OCI-LY7 (cell line): ENCODE data around the gene XIAP. TPM values are rescaled to one million over a fixed set of nuclear protein-coding genes. Genes with fewer than 3 reads are reported as not detected.
A peak's percentile ranks its signal among the peaks of the same experiment; 100 is the strongest.

Source experiments
- BruUV-seq: library from RNA; stranded (reverse); fragments of 400-500 nt; replicated peaks from 2 replicates; lab custom pipeline; 2021; lab: Mats Ljungman, UMichigan
- CTCF ChIA-PET: fragments of 300-600 bp; sonication (Branson Sonifier 250); formaldehyde crosslinking; loops from one replicate; lab custom pipeline; 2022; ENCODE audit warnings: antibody characterized with exemption; ENCODE audit not compliant: unreplicated experiment; lab: Charles Lee
- POLR2A ChIA-PET: fragments of 300-600 bp; sonication (Branson Sonifier 250); formaldehyde crosslinking; loops from one replicate; lab custom pipeline; 2022; ENCODE audit warnings: antibody characterized with exemption; lab: Charles Lee
- DNase-seq: peaks from one replicate; pipeline ENCODE4 v3.0.0-alpha.2; 2015; ENCODE audit warnings: low spot score
- H2AFZ ChIP-seq: fragments of 200-600 bp; sonication (generic), shearing (Covaris generic); 2 replicates; pipeline ENCODE4 v1.6.1; 2014; ENCODE audit warnings: mild to moderate bottlenecking, antibody characterized with exemption, low read length, moderate library complexity
- H3K27ac ChIP-seq: fragments of 200-600 bp; sonication (generic); 2 replicates; pipeline ENCODE4 v1.5.1; 2014; ENCODE audit warnings: mixed run types, low read depth, mild to moderate bottlenecking, moderate library complexity, low read length, inconsistent platforms; ENCODE audit not compliant: poor library complexity, severe bottlenecking
- H3K36me3 ChIP-seq: fragments of 200-600 bp; sonication (generic); 2 replicates; pipeline ENCODE4 v1.6.1; 2014; ENCODE audit warnings: mild to moderate bottlenecking, antibody characterized with exemption, low read length, moderate library complexity, mixed read lengths; ENCODE audit not compliant: insufficient read depth
- H3K4me1 ChIP-seq: fragments of 200-600 bp; sonication (generic); 2 replicates; pipeline ENCODE4 v1.5.1; 2014; ENCODE audit warnings: mild to moderate bottlenecking, low read length; ENCODE audit not compliant: insufficient read depth, poor library complexity, severe bottlenecking
- H3K4me2 ChIP-seq: fragments of 200-600 bp; sonication (generic); 2 replicates; pipeline ENCODE4 v1.6.1; 2014; ENCODE audit warnings: mild to moderate bottlenecking, low read length
- H3K4me3 ChIP-seq: fragments of 200-600 bp; sonication (generic); 2 replicates; pipeline ENCODE4 v1.5.1; 2014; ENCODE audit warnings: mild to moderate bottlenecking, low read depth, low read length; ENCODE audit not compliant: poor library complexity, severe bottlenecking
- H3K79me2 ChIP-seq: fragments of 200-600 bp; sonication (generic); 2 replicates; pipeline ENCODE4 v1.6.1; 2016; ENCODE audit warnings: low read depth, mild to moderate bottlenecking, low read length, moderate library complexity, mixed read lengths; ENCODE audit not compliant: insufficient read depth
- H3K9me2 ChIP-seq: fragments of 200-600 bp; sonication (generic); 2 replicates; pipeline ENCODE4 v1.6.1; 2016; ENCODE audit warnings: mild to moderate bottlenecking, low read length, mixed read lengths; ENCODE audit not compliant: insufficient read depth
- H3K9me3 ChIP-seq: fragments of 200-600 bp; sonication (generic); 2 replicates; pipeline ENCODE4 v1.6.1; 2014; ENCODE audit warnings: mild to moderate bottlenecking, mixed run types, low read length, mixed read lengths
- H4K20me1 ChIP-seq: fragments of 200-600 bp; sonication (generic); 2 replicates; pipeline ENCODE4 v1.6.1; 2014; ENCODE audit warnings: mild to moderate bottlenecking, antibody characterized with exemption, low read length, moderate library complexity, mixed read lengths; ENCODE audit not compliant: insufficient read depth
- EZH2phosphoT487 ChIP-seq: fragments of 200-600 bp; sonication (generic); IDR thresholded peaks from 2 replicates; pipeline ENCODE4 v1.6.1; 2018; ENCODE audit warnings: low read depth, borderline replicate concordance, mild to moderate bottlenecking, mixed run types, antibody characterized with exemption, low read length, moderate library complexity, mixed read lengths
- intact Hi-C: fragments of 100-400 bp; cut with micrococcal nuclease; formaldehyde crosslinking; loops from one replicate; pipeline ENCODE4 v1.10.0; 2022; ENCODE audit not compliant: unreplicated experiment
- total RNA-seq, 2 experiments: library from RNA; depleted of rRNA in 1 of 2; stranded (reverse); fragments of >200 nt in 1 of 2; shearing (Covaris generic) in 1 of 2; gene quantifications; 2 replicates each; pipeline ENCODE4 v1.2.3, GENCODE V29; 2014 to 2022
- TF ChIP-seq, protein P1 (sequence below): fragments of 200-600 bp; sonication (generic); conservative IDR thresholded peaks from 2 replicates; pipeline ENCODE4 v1.5.1; 2014; ENCODE audit warnings: mild to moderate bottlenecking, antibody characterized with exemption, low read length, moderate library complexity, mixed read lengths

Gene XIAP
- total RNA-seq, 2 experiments from 2014 or later = 20.2 to 28.7 TPM

GRCh38 chrX:123851079-123851478 is 8.8 kb upstream of the XIAP start:
- no peak for TF ChIP-seq EZH2phosphoT487
- TF ChIP-seq, protein P1, sequence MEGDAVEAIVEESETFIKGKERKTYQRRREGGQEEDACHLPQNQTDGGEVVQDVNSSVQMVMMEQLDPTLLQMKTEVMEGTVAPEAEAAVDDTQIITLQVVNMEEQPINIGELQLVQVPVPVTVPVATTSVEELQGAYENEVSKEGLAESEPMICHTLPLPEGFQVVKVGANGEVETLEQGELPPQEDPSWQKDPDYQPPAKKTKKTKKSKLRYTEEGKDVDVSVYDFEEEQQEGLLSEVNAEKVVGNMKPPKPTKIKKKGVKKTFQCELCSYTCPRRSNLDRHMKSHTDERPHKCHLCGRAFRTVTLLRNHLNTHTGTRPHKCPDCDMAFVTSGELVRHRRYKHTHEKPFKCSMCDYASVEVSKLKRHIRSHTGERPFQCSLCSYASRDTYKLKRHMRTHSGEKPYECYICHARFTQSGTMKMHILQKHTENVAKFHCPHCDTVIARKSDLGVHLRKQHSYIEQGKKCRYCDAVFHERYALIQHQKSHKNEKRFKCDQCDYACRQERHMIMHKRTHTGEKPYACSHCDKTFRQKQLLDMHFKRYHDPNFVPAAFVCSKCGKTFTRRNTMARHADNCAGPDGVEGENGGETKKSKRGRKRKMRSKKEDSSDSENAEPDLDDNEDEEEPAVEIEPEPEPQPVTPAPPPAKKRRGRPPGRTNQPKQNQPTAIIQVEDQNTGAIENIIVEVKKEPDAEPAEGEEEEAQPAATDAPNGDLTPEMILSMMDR = no peak
- intact Hi-C loops = no loop called here
- H3K4me2 ChIP-seq = no peak overlapping the region
- H3K36me3 ChIP-seq = no peaks in the 10 kb centered on the region
- H3K4me3 ChIP-seq = no peak overlapping the region
- H2AFZ ChIP-seq = no peak overlapping the region
- H3K79me2 ChIP-seq = no peaks in the 10 kb centered on the region
- H3K4me1 ChIP-seq = no peaks in the 10 kb centered on the region
- DNase-seq = no peak
- CTCF ChIA-PET = no interaction called here
- no peaks in the 10 kb centered on the region for H3K9me2 ChIP-seq
- no peaks in the 10 kb centered on the region for H3K9me3 ChIP-seq
- no peak overlapping the region for H3K27ac ChIP-seq
- no TSS peak for BruUV-seq
- H4K20me1 ChIP-seq = no peaks in the 10 kb centered on the region
- POLR2A ChIA-PET = no interaction called here

DNA sequence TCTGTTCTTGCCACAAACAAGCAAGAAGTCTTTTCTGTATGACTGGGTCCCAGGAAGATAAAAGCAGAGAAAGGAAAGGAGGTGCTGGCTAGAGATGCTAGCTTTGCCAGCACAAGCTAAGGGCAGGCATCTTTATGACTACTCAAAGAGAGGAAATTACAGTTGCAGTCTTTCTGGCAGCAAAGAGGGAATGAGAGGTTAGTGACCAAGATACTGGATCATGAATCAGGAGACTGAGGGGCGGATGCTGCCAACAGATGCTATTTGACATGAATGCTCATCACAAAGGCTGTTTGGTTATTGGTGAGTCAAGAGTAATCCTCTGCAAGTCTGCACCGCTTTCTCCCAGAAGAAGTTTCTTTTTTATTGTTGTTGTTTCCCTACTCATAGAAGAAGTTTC is 5.5 kb upstream of the XIAP start:
- DNase-seq = no peak
- CTCF ChIA-PET = no interaction called here
- Histone ChIP-seq H2AFZ (no peak overlapping the region), H3K79me2 (no peaks in the 10 kb centered on the region; the same call in 1 of the 2 replicates), H3K27ac (no peak overlapping the region), H3K4me2 (no peak overlapping the region), H4K20me1 (no peaks in the 10 kb centered on the region), H3K4me1 (peaks cover 8% of the 10 kb centered on the region), H3K36me3 (no peaks in the 10 kb centered on the region), H3K4me3 (no peak overlapping the region), H3K9me2 (no peaks in the 10 kb centered on the region), H3K9me3 (no peaks in the 10 kb centered on the region)
- no TSS peak for BruUV-seq
- POLR2A ChIA-PET = interaction anchor here (0.6 kb wide), 1 partner anchor 96 kb away, joined by 4 read pairs; no protein-coding TSS in a partner anchor
- no peak for TF ChIP-seq EZH2phosphoT487
- TF ChIP-seq, protein P1 = no peak
- intact Hi-C loops = no loop called here

GRCh38 chrX:123859409-123859845 is 426 bp upstream of the XIAP start:
- Histone ChIP-seq H3K36me3 (peaks cover 7% of the 10 kb centered on the region; the same call in 1 of the 2 replicates), H3K4me1 (peaks cover 12% of the 10 kb centered on the region), H3K79me2 (peaks cover 41% of the 10 kb centered on the region), H3K9me3 (no peaks in the 10 kb centered on the region), H2AFZ (peak overlapping the region; percentile 88; the same call in 1 of the 2 replicates), H3K9me2 (no peaks in the 10 kb centered on the region), H4K20me1 (no peaks in the 10 kb centered on the region), H3K4me3 (peak overlapping the region; percentile 87), H3K4me2 (peak overlapping the region; percentile 64), H3K27ac (peak overlapping the region; percentile 83)
- DNase-seq = peak; percentile 76
- intact Hi-C loops = no loop called here
- BruUV-seq = no TSS peak
- no peak for TF ChIP-seq EZH2phosphoT487
- ChIA-PET CTCF (no interaction called here), POLR2A (interaction anchor here (0.7 to 1.1 kb wide), 3 partner anchors 9 to 181 kb away, joined by 4 read pairs; no protein-coding TSS in a partner anchor)
